ENCODE measurements around the gene GNAS-AS1.

DNA sequence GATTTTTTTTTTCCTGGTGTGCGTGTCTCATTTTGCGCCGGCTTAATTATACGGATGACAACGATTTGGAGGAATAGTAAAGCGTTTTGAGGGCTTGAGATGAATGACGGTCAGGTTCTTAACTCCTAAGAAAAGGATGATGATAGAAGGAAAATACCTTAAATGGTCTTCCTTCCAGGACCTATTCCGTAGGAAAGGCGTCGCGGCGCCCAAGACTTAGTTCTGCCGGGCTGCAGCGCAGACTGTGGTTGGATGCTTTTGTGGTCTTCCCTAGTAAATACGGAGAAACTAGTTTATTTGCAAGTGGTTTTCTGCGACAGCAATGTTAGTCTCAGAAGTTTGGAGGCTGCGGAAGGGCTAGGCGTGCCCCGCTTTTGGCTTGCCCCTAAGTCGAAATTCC lies 8.4 kb downstream of the GNAS-AS1 start:
- no peak for TF ChIP-seq BHLHE40 (IDR thresholded peaks at IDR 0.05; ENCODE audit: borderline replicate concordance)
- no peak for TF ChIP-seq NFRKB (IDR thresholded peaks at IDR 0.05)
- no peak for TF ChIP-seq HDGF (IDR thresholded peaks at IDR 0.05; ENCODE audit: borderline replicate concordance)
- no peak for TF ChIP-seq ZNF384 (IDR thresholded peaks at IDR 0.05)
- TF ChIP-seq TARDBP (IDR thresholded peaks at IDR 0.05): no peak
- no peak for TF ChIP-seq L3MBTL2 (conservative IDR thresholded peaks at IDR 0.05)
- no peak for TF ChIP-seq FOXA1 (IDR thresholded peaks at IDR 0.05)
- TF ChIP-seq SUZ12 (IDR thresholded peaks at IDR 0.05): no peak
- TF ChIP-seq ELF4 (IDR thresholded peaks at IDR 0.05): no peak
